GM21447 (cell line): ENCODE results near the gene XKR8.

Experiments
- ATAC-seq: cut with Tn5 transposase; IDR thresholded peaks from one replicate; pipeline ENCODE4 v1.9.1; 2021; ENCODE audit not compliant: unreplicated experiment

Gene XKR8

DNA sequence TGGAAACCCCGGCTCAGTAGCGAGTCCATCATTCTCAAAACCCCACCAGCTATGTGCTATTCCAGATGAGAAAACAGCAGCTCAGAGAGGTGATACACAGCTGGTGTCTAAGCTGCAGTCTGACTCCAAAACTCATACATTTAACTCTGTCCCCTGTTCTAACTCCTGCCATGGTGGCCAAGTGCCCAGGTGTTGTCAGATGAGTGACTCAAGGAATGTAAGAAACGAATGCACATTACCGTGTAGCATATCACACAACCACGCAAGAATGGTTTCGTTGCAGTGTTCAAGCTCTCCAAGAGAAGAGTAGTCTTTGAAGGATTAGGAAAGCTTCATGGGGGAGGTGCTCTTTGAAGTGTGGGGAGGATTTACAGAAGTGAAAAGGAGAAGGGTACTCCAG lies 4.7 kb upstream of the XKR8 start:
- ATAC-seq, result no peak

DNA sequence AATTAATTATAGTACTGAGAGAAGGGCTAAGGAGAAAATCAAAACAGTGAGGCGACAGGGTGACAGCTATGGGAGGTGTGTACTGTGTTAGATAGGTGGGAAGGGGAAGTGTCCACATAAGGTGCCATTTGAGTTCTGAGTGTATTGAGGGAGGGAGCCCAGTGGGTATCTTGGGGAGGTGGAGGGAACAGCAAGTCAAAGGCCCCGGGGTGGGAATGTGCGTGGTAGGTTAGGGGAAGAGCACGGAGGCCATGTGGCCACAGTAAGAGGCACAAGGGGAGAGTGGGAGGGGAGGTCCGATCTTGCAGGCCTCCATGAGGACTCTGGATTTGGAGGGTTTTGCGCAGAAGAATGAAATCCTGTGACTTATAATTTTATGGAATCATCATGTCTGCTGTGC lies 3.0 kb upstream of the XKR8 start:
- no peak for ATAC-seq

DNA sequence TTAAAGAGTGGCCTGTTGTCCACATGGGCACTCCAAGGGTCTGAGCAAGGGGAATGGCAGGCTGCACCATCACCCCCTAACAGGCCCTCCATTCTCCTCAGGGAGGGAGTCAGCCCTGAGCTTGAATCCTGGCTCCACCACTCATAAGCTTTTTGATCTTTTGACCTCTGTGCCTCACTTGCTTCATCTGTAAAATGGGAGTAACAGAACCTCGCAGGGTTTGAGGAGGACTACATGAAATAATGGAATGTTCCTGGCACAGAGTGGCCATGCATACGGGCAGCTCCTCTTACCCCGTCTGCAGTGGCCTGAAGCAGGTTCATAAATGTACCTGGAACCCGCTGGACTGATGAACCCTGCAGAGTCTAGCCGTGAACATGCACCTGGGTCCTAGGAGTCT lies 2.1 kb upstream of the XKR8 start:
- ATAC-seq, result no peak

DNA sequence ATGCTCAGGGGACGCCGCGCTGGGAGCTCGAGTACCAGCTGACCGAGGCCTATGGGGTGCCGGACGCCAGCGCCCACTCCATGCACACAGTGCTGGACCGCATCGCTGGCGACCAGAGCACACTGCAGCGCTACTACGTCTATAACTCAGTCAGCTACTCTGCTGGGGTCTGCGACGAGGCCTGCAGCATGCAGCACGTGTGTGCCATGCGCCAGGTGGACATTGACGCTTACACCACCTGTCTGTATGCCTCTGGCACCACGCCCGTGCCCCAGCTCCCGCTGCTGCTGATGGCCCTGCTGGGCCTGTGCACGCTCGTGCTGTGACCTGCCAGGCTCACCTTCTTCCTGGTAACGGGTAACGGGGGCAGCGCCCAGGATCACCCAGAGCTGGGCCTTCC lies 1.3 kb upstream of the XKR8 start:
- no peak for ATAC-seq

DNA sequence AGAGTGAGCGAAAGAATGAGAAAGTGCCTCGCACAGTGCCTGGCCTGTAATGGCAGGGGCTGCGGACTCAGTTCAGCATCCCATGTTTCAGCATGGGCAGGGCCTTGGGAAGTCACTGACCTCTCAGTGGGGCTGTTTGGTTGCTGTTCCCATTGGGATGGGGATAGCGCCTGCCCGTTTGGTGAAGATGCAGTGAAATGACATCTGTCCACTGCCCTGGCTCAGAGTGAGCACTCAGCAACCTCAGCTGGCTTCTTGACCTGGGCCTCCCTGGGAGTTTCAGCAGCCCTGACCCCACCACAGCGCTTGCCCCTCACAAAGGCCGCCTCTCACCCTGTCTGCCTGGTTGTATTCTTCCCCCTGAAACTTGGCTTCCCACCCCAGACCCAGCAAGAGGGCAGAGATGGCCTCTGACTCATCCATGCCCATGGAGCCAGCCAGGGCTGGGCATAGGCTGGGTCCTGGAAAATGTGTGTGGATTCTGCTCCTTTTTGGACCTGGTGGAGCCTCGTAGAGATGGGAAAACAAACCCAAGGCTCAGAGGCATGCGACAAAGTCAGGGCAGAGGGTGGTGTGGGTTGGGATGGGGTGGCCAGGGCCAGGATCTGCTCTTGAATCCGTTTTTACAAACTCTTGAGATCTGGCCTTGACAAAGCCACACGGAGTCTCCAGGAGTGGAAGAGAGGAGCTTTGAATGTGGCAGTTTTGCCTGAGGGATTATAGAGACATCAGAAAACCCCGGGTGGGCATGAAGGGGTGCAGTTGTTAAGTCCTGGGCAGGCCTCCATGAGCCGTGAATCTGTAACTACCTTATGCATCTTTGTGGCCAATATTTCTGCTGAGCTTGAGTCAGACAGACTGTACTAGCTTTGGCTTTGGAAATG lies 1.2 kb downstream of the XKR8 start:
- ATAC-seq, result no peak

DNA sequence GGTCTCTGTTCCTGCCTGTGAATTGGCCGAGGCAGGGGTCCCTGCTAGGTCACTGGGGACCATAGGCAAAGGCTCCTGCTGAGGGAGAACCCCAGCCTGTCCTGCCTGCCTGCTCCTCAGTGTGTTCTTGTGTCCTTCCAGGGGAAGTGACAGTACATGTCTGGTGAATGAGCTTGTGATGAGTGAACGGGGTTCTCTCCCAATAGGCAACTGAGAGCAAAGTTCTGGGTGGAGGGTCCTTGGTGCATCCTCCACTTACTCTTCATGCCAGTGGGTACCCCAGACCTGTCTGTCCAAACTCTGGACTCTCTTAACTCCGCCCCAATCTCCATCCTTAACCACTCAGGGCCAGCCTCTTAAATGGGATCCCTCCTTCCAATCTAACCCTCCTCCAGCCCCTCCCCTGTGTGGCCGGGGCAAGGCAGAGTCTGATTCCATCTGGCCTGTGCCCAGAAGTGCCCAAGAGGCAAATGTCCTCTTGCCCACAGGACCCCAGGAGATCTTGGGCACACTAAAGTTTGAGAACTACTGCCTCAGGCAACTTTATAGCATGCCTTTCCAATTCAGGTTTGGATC lies 2.0 kb downstream of the XKR8 start:
- ATAC-seq, result no peak

DNA sequence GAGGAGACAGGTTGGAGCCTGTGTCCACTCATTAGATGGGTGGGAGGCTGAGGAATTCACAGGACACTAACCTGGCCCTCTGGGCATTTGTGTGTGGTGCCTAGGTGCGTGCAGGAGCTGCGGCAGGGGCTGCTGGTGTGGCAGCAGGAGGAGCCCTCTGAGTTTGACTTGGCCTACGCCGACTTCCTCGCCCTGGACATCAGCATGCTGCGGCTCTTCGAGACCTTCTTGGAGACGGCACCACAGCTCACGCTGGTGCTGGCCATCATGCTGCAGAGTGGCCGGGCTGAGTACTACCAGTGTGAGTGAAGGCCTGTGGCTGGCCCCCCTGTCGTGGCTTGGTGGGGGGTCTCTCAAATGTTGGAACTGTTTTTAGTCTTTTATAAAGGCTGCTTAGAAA lies 3.6 kb downstream of the XKR8 start:
- ATAC-seq, result no peak

DNA sequence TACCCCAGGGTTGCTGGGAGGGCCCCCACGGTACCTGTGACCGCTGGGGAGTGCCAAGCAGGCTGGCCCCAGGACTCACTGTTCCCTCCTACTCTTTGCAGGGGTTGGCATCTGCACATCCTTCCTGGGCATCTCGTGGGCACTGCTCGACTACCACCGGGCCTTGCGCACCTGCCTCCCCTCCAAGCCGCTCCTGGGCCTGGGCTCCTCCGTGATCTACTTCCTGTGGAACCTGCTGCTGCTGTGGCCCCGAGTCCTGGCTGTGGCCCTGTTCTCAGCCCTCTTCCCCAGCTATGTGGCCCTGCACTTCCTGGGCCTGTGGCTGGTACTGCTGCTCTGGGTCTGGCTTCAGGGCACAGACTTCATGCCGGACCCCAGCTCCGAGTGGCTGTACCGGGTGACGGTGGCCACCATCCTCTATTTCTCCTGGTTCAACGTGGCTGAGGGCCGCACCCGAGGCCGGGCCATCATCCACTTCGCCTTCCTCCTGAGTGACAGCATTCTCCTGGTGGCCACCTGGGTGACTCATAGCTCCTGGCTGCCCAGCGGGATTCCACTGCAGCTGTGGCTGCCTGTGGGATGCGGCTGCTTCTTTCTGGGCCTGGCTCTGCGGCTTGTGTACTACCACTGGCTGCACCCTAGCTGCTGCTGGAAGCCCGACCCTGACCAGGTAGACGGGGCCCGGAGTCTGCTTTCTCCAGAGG lies 6.8 kb downstream of the XKR8 start:
- ATAC-seq, result no peak

DNA sequence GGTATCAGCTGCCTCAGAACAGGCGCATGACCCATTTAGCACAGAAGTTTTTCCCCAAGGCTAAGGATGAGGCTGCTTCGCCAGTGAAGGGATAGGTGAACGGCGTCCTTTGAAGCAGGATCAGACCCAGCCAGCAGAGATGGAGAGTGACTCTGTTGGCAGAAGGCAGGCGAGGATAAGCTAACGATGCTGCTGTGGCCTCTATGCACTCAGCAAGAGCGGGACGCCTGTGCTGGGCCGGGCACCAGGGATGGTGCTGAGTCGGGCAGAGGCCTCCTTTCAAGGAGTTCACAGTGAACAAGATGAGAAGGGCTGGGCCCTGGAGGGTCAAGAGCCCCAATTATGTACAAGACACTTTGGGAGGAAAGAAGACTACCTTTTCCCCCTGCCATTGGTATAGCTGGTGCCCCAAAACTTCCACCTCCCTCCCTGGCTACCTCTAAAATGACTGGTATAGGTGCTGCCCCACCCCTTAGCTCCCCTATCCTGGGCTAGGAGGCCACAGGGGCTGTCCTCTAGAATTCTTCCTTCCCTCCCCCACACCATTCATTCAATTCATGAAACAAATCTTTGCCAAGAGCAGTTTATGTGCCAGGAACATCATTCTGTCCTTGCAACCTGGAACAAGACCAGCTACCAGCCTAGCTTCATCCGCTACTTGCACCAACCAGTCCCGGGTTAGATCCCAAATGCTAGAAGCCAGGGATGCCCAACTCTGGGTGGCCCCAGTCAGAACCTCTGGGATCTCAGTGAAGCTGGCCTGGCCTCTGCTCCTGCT lies 7.5 kb downstream of the XKR8 start:
- no peak for ATAC-seq

DNA sequence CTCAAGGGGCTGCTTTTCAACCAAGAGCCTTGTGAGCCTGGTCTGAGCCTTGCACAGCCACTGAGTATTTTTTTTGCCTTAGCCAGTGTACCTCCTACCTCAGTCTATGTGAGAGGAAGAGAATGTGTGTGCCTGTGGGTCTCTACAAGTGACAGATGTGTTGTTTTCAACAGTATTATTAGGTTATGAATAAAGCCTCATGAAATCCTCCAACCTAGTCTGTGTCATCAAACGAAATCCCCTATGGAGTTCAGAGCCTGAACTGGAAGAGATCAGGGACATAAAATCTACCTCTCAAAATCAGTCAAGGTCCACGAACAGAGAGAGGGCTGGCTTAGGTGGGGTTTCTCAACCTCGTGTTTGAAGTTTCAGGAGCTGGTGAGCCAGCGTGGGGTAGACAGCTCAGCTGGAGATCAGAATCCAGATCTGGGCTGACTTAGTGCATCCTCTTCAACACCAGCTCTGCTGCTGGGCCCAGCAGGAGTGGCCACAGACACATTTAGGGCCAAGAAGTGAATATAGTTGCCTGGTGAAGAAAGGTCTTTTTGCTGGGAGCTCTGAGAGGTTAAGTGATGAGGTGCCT lies 8.2 kb downstream of the XKR8 start:
- ATAC-seq, result no peak

DNA sequence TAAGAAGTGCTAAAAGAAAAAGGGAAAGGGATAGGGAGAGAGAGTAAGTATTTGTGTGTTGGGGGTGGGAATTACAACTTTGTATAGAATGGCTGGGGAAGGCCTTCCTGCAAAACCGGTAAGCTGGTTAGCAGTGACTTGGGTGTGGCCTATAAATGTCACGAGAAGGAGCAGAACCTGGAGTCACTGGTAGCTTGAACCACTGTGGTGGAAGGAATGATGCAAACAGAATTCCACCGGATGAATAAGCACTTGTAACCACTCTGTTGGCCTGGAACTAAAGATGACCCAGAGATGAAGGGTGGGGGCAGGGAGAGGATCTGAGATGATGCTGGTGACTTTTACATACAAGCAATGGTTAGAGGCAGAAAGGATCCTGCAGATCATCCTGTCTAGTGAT lies 8.9 kb downstream of the XKR8 start:
- no peak for ATAC-seq

DNA sequence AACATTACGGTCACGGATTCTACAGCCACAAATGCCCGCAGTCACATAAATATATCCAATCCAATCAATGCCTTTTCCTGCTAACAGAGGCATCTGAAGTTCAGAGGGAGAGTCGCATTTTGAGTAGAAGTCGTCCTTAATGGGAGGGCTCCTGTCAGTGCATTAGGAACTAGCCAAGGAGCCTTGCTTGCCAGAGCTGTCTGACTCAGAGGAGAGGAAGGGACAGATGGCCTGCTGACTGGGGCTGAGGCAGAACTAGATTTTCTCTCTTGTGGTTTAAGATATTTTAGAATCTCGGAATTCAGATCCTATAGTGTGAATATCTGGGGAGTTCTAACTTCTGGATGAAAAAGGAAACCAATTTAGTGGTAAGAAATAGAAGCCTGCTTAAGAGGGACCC lies 10.6 kb downstream of the XKR8 start:
- ATAC-seq, result no peak

DNA sequence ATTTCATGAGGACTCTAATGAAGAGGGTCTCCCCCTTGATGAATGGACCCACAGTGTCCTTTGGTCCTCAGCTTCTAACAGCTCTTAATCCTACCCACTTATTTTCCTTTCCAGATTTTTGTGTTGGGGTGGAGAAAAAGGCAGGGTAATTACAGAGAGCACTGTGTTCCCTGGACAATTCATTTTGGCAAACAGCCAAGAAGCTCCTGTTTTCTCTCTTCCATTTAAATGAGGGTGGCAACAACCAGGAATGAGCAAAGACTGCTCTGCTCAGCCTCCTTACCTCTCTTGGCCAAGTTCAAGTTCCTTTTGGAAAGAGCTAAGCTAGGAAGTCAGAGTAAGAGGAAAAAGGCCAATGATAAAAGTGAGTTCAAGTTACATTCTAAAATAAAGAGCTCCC lies 11.9 kb downstream of the XKR8 start:
- ATAC-seq, result no peak

DNA sequence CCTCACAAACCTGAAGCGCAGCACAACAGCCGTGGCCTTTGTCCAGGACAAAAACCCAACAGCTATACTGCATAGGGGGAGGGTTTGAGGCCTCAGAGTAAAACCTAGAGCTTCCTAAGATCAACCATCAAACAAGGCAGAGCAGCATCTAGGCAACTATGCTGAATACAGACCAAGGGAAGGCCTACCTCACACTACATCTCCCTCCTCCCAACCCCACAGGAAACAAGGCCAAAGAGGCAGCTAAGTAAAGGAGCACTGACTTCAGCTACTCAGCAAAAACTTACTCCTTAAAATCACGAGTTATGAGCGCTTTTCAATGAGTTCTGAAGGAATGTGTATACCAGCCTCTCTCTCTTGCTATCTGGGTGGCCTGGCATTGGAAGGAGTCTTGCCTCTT lies 12.4 kb downstream of the XKR8 start:
- ATAC-seq, result no peak

DNA sequence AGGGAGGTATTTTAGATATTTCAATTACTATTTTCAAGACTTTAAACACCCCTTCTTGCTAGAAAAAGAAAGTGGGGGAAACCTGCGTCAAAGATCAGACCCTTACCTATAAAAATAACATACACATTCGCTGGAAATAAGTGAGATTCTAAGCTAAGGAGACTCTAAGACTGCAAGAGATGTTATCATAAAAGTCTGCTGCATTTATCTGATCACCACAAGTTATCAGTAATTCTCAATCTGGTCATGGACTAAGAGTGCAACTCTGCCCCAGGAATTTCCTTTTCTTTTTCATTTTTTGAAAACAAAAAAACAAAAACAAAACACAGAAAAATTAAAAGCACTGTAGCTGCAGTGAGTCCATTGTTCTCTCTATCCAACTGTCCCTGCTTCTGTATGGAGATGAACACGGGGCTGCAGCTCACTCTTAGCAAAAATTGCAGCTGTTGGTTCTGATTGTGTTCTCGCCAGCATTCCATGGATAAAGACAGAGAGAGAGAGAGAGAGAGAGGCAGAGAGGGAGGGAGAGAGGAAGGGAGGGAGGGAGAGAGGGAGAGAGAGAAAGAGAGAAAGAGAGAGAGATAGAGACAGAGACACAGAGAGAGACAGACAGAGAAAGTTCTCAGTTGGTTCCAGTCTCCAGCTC lies 14.1 kb downstream of the XKR8 start:
- ATAC-seq, result no peak

DNA sequence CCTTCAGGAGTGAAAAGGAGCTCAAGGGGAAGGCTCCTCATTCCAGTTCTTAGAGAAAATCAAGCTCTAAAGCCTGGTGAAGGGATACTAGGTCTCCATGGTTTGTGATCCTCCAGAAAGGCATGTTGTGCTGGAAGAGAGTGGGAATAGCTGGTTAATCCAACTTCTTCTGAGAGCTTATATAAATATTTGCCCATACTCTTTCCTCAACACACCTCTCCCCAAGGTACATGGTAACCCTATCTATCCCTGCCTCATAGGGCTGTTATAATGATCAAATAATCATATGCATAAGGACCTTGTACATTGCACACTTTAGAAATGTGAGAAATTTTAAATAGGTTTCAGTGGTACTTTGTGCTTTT lies 14.6 kb downstream of the XKR8 start:
- ATAC-seq, result no peak

DNA sequence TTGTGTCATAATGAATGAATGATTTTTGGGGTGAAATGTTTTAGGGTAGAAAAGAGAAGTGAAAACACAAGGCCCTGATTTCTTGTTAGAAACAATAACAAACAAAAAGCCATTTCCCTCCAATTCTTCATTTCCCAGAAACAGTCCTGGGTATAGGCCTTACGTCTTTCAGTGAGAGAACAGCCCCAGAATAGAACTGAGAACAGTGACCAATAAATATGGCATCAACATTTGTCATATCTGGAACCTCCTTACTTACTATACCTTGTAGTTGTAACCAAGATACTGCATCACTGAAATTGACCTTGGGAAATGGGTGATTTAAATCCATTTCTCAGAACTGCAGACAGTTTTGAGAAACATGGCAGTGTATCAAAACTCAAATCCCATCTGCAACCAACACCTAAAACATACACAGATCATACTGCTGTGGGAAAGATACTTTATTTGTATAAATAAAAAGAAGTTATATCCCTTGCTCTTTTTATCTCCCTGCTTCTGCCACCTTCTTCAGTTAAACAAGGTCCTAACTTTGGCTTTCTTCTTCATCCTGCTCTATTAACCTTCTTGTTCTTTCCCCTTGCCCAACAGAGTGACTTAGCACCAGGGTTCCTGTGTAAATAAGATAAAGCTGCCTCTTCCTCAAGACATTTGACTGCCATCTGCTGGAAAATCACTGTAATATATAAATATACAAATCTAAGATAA lies 19.5 kb downstream of the XKR8 start:
- ATAC-seq, result no peak

DNA sequence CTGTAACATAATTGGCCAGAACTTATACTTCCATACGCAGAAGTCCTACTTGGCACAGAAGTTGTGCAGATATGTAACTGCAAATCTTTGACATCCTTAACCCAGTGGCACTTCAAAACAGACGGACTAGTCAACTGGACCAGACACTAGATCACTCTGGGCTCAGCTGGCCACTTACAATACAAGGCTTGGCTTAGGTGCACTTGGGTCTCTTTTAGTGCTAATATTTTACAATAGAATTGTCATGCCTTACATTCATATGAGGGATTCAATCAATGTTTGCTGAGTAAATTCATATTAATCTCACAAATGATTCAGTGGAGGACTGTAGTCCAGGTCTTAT lies 20.1 kb downstream of the XKR8 start:
- no peak for ATAC-seq

DNA sequence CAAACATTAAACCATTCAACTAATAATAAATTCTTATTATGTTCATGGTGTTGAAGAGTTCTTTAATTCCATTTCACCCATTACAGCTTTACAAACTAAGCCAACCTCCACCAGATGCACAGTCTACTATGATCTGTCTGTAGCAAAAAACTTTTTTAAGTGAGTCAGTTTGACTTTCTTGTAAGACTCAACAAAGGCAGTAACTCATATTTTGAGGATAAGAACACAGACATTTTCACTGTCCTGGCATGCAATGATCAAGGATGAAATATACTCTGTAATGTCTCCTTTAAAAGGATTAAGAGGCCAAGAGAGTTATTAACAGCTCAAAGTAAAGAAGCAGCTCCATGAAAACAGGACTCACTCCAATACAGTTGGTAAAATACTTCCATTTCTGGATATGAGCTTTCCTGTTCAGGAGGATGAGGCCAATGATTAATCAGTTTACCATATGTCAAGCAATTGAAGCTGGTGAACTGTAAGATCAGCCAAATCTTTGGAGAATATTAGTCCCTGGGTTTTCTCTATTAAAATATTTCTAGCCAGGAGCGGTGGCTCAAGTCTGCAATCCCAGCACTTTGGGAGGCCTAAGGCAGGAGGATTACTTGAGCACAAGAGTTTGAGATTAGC lies 20.6 kb downstream of the XKR8 start:
- no peak for ATAC-seq

DNA sequence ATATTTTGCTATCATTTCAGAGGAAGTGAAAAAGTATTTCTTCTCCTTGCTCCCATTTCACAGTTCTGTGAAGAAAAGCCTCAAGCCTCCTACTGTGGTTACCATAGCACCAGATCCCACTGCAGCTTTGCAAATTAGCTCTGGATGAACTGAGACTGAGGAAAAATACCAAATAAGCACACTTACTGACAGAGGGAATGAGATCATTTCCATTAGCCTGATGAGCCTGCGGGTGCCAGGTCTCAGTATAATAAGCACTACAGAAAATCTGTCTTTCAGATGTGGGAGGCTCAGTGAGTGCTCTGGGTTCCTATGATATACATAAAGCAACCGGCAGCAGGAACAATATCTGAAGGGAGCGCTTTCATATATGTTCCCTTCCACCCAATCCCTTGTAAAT lies 21.4 kb downstream of the XKR8 start:
- no peak for ATAC-seq
